ENCODE data around the gene STX3. TPM values are rescaled to one million over a fixed set of nuclear protein-coding genes. Genes with fewer than 3 reads are reported as not detected.

The STX3 gene
- total RNA-seq, 1 experiment from 2014 or later = 20.4 TPM

GRCh38 chr11:59801981-59802638 is 46.9 kb downstream of the STX3 start:
- peaks cover 0 to 7% of the 10 kb centered on the region in 2 experiments; a peak in 1 of 4 replicates for H3K4me1 ChIP-seq (ENCODE audit: control insufficient read depth in 1 of 2, insufficient read depth in 2 of 2, low read length in 2 of 2)
- no peak overlapping the region for H3K9ac ChIP-seq (ENCODE audit: low read length)
- DNase-seq (ENCODE audit: low read depth, low spot score) = no peak
- no peak for TF ChIP-seq TCF7L2 (IDR thresholded peaks at IDR 0.05; ENCODE audit: borderline replicate concordance, extremely low read depth, insufficient read depth, insufficient read length)
- no peak for TF ChIP-seq FOSL1 (IDR thresholded peaks at IDR 0.05; ENCODE audit: low read depth)
- no peak for TF ChIP-seq ATF3 (IDR thresholded peaks at IDR 0.05)
- TF ChIP-seq MAX (IDR thresholded peaks at IDR 0.05) = no peak
- TF ChIP-seq JUND (IDR thresholded peaks at IDR 0.05) = no peak
- TF ChIP-seq POLR2AphosphoS5 (IDR thresholded peaks at IDR 0.05; ENCODE audit: low read depth, low read length) = no peak
- TF ChIP-seq SIN3A (IDR thresholded peaks at IDR 0.05; ENCODE audit: low read depth) = no peak
- no peak for TF ChIP-seq ZFX (IDR thresholded peaks at IDR 0.05)
- no peak for TF ChIP-seq REST (IDR thresholded peaks at IDR 0.05; ENCODE audit: low read depth)
- TF ChIP-seq RAD21 (IDR thresholded peaks at IDR 0.05; ENCODE audit: low read depth) = no peak
- TF ChIP-seq EZH2 (IDR thresholded peaks at IDR 0.05) = no peak
- TF ChIP-seq ZBTB33 (IDR thresholded peaks at IDR 0.05; ENCODE audit: extremely low read depth, insufficient replicate concordance, low read length) = no peak
- TF ChIP-seq ELF1 (IDR thresholded peaks at IDR 0.05; ENCODE audit: borderline replicate concordance, low read depth) = no peak
- no peak for TF ChIP-seq EGR1 (IDR thresholded peaks at IDR 0.05; ENCODE audit: low read depth)
- TF ChIP-seq SRF (IDR thresholded peaks at IDR 0.05; ENCODE audit: low read depth) = no peak
- TF ChIP-seq CEBPB (IDR thresholded peaks at IDR 0.05; ENCODE audit: low read depth) = no peak
- ATAC-seq = peak; percentile 62
- H3K79me2 ChIP-seq (ENCODE audit: insufficient read depth, low read length) = no peaks in the 10 kb centered on the region; the same call in 1 of the 2 replicates
- H3K27me3 ChIP-seq (ENCODE audit: insufficient read depth, low read length) = no peaks in the 10 kb centered on the region
- H3K27ac ChIP-seq (ENCODE audit: low read depth, low read length) = no peak overlapping the region
- ChIA-PET POLR2A (interaction anchor here (2.3 kb wide), 1 partner anchor 47 kb away, joined by 15 read pairs; the partner anchor contains the start of gene STX3), CTCF (interaction anchor here (0.9 to 3.3 kb wide), 4 partner anchors 47 to 122 kb away, joined by 3 to 40 read pairs (median 4); partner anchors contain the start of gene STX3), RAD21 (ENCODE audit: low non-redundant PET in 1 of 2, low total read pairs in 2 of 2, uncharacterized antibody in 2 of 2, unreplicated experiment in 2 of 2) (interaction anchor here (0.5 to 1.3 kb wide), 4 partner anchors 46 to 149 kb away, joined by 3 to 5 read pairs (median 4); partner anchors contain the start of gene STX3 (in 2 of the 2))
- intact Hi-C loops (cut with micrococcal nuclease) = loop anchor here (1.0 to 10.0 kb wide), 4 partner anchors 48 to 367 kb away; partner anchors contain the start of gene OR5A1
- peaks cover 14 to 22% of the 10 kb centered on the region in 2 experiments; a peak in 3 of 4 replicates for H3K36me3 ChIP-seq (ENCODE audit: control insufficient read depth in 1 of 2, insufficient read depth in 2 of 2, low read length in 2 of 2)
- BruUV-seq (replicated peaks) = no TSS peak
- no peaks in the 10 kb centered on the region for H3K9me3 ChIP-seq (ENCODE audit: control insufficient read depth in 1 of 2, insufficient read depth in 1 of 2, low read depth in 1 of 2, low read length in 2 of 2)
- H3K4me3 ChIP-seq (replicated peaks in 1 of 2; ENCODE audit: low read depth in 1 of 2, low read length in 2 of 2) = no peak overlapping the region
- no peak overlapping the region for H2AFZ ChIP-seq (ENCODE audit: low read depth, low read length, poor library complexity, severe bottlenecking)
- H3K4me2 ChIP-seq (ENCODE audit: low read length) = no peak overlapping the region
- no peaks in the 10 kb centered on the region for H4K20me1 ChIP-seq (ENCODE audit: insufficient read depth)
- no peaks in the 10 kb centered on the region for H3K9me2 ChIP-seq (ENCODE audit: insufficient read depth)
